KMS-11 (cell line): Measurements from ENCODE around the gene BTBD9.
"Not testable (repeated sequence)": the region's sequence is repeated elsewhere in the genome, so short reads cannot be mapped to it uniquely, and the experiment has no call there.

ENCODE experiments used
- H2AFZ ChIP-seq: fragments of 200-600 bp; sonication (generic); 2 replicates; pipeline ENCODE4 v1.6.1; 2016; ENCODE audit warnings: antibody characterized with exemption, mixed run types, low read depth
- H3K27ac ChIP-seq: fragments of 200-600 bp; sonication (generic); 2 replicates; pipeline ENCODE4 v1.6.1; 2016; ENCODE audit warnings: mild to moderate bottlenecking, mixed run types
- H3K27me3 ChIP-seq: fragments of 200-600 bp; sonication (generic); 2 replicates; pipeline ENCODE4 v1.6.1; 2017; ENCODE audit warnings: mild to moderate bottlenecking, low read depth, mixed run types, moderate library complexity; ENCODE audit not compliant: insufficient read depth
- H3K36me3 ChIP-seq: fragments of 200-600 bp; sonication (generic); 2 replicates; pipeline ENCODE4 v1.6.1; 2017; ENCODE audit warnings: mild to moderate bottlenecking, mixed run types; ENCODE audit not compliant: insufficient read depth
- H3K4me1 ChIP-seq: fragments of 200-600 bp; sonication (generic); 2 replicates; pipeline ENCODE4 v1.6.1; 2016; ENCODE audit warnings: mild to moderate bottlenecking, low read depth, mixed run types; ENCODE audit not compliant: poor library complexity, severe bottlenecking
- H3K4me2 ChIP-seq: fragments of 200-600 bp; sonication (generic); 2 replicates; pipeline ENCODE4 v1.7.0; 2016; ENCODE audit warnings: mild to moderate bottlenecking, mixed run types
- H3K4me3 ChIP-seq: fragments of 200-600 bp; sonication (generic); IDR thresholded peaks from 2 replicates; pipeline ENCODE4 v1.6.1; 2017; ENCODE audit warnings: low read depth, low read length, mixed read lengths; ENCODE audit not compliant: insufficient read depth
- H3K79me2 ChIP-seq: fragments of 200-600 bp; sonication (generic); 2 replicates; pipeline ENCODE4 v1.6.1; 2016; ENCODE audit warnings: low read depth, mixed run types; ENCODE audit not compliant: insufficient read depth
- H3K9ac ChIP-seq: fragments of 200-600 bp; sonication (generic); 2 replicates; pipeline ENCODE4 v1.6.1; 2016; ENCODE audit warnings: mild to moderate bottlenecking, mixed run types
- H4K20me1 ChIP-seq: fragments of 200-600 bp; sonication (generic); 2 replicates; pipeline ENCODE4 v1.6.1; 2016; ENCODE audit warnings: mild to moderate bottlenecking, mixed run types; ENCODE audit not compliant: insufficient read depth
- TF ChIP-seq, protein P1 (sequence below): fragments of 200-600 bp; sonication (generic); conservative IDR thresholded peaks from 2 replicates; pipeline ENCODE4 v1.6.1; 2017; ENCODE audit warnings: low read depth, mild to moderate bottlenecking, antibody characterized with exemption, low read length, moderate library complexity, mixed read lengths

BTBD9 gene

DNA sequence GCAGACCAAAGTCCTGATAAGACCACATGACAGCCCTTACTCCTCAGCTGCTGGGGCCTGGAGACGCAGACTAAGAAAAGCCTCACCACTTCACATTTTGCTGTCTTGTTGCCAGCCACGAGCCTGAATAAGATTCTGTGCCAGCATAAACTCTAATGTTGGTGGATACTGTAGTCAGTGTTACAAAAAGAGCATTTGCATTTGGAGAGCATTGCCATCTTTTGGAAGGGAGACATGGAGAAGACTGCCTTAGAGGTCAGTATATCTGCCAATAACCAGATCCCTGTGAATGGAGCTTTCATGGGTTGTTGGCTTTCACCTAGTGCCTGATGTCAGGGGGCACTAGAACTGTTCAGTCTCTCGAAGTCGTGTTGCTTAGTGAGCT, 505.0 kb downstream of the BTBD9 start:
- Histone ChIP-seq H3K9ac (no peak overlapping the region), H3K4me1 (peaks cover 6% of the 10 kb centered on the region), H3K36me3 (no peaks in the 10 kb centered on the region), H3K4me2 (no peak overlapping the region), H2AFZ (no peak overlapping the region), H4K20me1 (no peaks in the 10 kb centered on the region), H3K27me3 (no peaks in the 10 kb centered on the region), H3K4me3 (no peak overlapping the region), H3K27ac (no peak overlapping the region), H3K79me2 (no peaks in the 10 kb centered on the region)
- TF ChIP-seq, protein P1, sequence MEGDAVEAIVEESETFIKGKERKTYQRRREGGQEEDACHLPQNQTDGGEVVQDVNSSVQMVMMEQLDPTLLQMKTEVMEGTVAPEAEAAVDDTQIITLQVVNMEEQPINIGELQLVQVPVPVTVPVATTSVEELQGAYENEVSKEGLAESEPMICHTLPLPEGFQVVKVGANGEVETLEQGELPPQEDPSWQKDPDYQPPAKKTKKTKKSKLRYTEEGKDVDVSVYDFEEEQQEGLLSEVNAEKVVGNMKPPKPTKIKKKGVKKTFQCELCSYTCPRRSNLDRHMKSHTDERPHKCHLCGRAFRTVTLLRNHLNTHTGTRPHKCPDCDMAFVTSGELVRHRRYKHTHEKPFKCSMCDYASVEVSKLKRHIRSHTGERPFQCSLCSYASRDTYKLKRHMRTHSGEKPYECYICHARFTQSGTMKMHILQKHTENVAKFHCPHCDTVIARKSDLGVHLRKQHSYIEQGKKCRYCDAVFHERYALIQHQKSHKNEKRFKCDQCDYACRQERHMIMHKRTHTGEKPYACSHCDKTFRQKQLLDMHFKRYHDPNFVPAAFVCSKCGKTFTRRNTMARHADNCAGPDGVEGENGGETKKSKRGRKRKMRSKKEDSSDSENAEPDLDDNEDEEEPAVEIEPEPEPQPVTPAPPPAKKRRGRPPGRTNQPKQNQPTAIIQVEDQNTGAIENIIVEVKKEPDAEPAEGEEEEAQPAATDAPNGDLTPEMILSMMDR: no peak

DNA sequence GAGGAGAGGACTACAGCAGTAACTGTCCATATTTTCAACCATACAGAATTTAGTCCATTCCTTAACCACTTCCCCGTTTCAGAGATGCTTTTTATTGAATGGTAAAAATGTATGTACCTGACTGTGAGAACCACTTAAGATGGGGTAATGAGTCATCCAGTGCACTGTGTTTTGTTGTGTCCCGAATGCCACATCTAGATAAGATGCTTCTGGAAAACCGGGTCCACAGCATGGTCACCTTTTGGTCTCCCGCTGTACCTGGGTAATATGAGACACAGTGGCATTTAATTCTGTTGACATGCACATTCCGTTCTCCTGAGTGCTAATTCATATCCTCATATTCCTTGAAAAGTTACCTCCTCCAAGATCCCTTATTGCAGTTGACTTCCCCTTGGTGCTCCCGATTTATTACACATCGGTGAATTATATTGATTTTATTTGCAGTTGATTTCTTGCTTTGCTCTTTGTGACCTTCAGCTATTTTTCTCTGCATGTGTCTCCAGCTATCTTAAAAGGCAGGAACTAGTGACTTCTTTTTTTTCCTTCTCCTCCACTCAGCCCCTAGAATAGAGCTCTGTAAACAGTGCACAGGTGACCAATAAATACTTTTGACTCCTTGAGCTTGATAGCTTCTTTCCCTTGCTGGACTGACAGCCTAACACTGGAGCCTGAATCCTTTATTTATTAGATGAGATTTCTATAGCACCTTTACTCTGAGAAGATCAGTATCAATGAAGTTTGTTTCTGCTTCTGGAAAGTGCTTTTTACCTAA, 505.6 kb downstream of the BTBD9 start:
- Histone ChIP-seq H3K4me1 (peaks cover 6% of the 10 kb centered on the region), H4K20me1 (no peaks in the 10 kb centered on the region), H3K27me3 (no peaks in the 10 kb centered on the region), H3K9ac (no peak overlapping the region), H3K36me3 (no peaks in the 10 kb centered on the region), H3K27ac (no peak overlapping the region), H2AFZ (no peak overlapping the region), H3K4me3 (no peak overlapping the region), H3K4me2 (no peak overlapping the region), H3K79me2 (no peaks in the 10 kb centered on the region)
- TF ChIP-seq, protein P1: no peak

DNA sequence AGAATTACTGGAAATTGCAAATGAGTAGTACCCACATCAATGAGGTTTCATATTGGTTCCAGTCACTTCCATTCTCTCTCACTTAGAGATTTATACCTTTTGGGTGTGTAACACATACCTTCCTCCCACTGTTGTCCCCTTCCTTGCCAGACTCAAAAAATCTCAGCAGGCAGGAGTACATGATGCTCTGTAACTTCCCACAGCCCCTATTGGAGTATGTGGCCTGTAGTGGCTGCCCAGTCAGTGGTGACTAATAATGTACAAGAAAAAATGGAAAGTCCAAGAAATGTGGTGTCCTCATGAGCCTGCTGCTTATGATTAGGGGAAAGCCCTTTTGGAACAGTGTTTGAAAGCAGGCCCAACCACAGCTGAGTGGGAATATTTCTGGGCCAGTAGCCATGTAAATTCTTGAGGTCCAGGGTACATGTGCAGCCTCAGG, 508.2 kb downstream of the BTBD9 start:
- TF ChIP-seq, protein P1: no peak
- Histone ChIP-seq H4K20me1 (no peaks in the 10 kb centered on the region), H3K27me3 (no peaks in the 10 kb centered on the region), H3K27ac (no peak overlapping the region), H2AFZ (no peak overlapping the region), H3K36me3 (no peaks in the 10 kb centered on the region), H3K4me1 (peaks cover 6% of the 10 kb centered on the region), H3K9ac (no peak overlapping the region), H3K4me3 (no peak overlapping the region), H3K79me2 (no peaks in the 10 kb centered on the region), H3K4me2 (no peak overlapping the region)

DNA sequence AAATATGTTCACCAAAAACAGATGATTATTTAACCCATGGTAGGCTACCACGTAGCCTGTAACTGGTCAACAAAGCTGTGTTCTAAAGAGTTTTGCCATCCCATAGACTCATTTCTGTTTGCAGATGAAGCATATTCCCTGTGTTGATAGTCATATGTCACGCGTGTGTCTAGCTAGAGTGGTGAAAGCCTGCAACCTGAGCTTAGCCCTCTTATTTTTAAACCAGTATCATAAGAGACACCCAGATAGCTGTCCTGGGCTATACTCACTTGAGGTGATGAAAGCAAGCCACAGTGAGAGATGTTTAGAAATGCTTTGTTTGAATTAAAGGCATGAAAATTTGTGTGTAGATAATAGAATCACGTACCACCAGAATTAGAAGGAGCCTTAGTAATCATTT, 512.4 kb downstream of the BTBD9 start:
- H3K27me3 ChIP-seq: no peaks in the 10 kb centered on the region
- no peaks in the 10 kb centered on the region for H3K79me2 ChIP-seq
- no peak overlapping the region for H3K27ac ChIP-seq
- no peak overlapping the region for H3K4me3 ChIP-seq
- no peaks in the 10 kb centered on the region for H4K20me1 ChIP-seq
- no peaks in the 10 kb centered on the region for H3K4me1 ChIP-seq
- no peaks in the 10 kb centered on the region for H3K36me3 ChIP-seq
- no peak overlapping the region for H3K9ac ChIP-seq
- no peak overlapping the region for H2AFZ ChIP-seq
- H3K4me2 ChIP-seq: no peak overlapping the region
- TF ChIP-seq, protein P1: no peak

DNA sequence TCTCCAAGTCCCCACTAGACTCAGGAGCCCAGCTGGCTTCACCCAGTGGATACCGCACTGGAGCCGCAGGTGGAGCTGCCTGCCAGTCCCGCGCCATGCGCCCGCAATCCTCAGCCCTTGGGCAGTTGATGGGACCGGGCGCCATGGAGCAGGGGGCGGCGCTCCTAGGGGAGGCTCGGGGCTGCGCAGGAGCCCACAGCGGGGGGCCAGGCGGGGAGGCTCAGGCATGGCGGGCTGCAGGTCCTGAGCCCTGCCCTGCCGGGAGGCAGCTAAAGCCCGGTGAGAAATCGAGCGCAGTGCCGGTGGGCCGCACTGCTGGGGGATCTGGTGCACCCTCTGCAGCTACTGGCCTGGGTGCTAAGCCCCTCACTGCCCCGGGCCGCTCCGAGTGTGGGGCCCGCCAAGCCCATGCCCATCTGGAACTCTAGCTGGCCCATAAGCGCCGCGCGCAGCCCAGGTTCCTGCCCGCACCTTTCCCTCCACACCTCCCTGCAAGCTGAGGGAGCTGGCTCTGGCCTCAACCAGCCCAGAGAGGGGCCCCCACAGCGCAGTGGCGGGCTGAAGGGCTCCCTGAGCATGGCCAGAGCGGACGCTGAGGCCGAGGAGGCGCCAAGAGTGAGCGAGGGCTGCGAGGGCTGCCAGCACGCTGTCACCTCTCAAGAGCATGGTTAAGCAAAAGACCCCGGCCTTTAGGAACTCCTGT, 515.4 kb downstream of the BTBD9 start:
- H4K20me1 ChIP-seq, H3K4me2 ChIP-seq, H3K4me3 ChIP-seq, H3K4me1 ChIP-seq, H3K36me3 ChIP-seq, H3K27ac ChIP-seq, H3K9ac ChIP-seq, H3K27me3 ChIP-seq, H3K79me2 ChIP-seq, H2AFZ ChIP-seq: not testable (repeated sequence)
